SHP77 (cell line): ENCODE measurements around the gene TOX3.
A peak's percentile ranks its signal among the peaks of the same experiment; 100 is the strongest.

Source experiments
- DNase-seq, 2 experiments: peaks; one replicate each; lab custom pipeline; 2025; lab: John Stamatoyannopoulos, UW

The TOX3 gene

DNA sequence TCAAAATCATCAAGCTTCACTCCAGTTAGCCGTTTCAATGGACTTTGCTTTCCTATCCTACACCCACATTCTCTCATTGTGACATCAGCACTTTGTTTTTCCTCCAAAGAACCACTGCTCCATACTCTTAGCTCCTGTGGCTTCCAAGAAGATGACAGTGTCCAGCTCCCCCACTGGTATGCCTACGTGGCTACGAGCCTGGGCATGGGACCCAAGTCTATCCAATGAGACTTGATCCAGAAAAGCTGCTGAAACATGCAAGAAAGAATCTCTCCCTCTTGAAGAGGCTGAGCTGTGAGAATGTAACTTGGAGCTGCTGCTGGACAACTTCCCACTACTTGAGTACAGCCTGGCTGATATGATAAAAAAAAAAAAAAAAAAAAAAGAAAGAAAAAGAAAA, 9.4 kb downstream of the TOX3 start:
- DNase-seq, result no peak

DNA sequence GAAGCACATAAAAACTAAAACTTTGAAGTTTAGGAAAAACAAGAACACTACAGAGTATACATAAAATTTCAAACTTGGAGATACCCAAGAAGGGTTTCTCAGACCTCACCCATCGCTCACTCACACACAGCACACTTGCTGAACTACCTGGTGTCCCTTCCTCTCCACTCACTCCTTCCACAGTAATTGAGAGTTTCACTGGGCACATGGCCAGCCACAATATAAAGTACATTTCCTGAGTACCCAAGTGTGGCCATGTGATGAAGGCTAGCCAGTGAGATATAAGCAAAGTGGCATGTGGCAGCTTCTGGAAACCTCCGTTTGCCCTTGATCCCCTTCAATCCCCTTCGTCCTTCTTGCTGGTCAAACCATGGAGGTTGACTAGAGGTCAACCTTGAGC, 11.9 kb downstream of the TOX3 start:
- peak in 1 of 2 experiments; percentile 18 for DNase-seq

DNA sequence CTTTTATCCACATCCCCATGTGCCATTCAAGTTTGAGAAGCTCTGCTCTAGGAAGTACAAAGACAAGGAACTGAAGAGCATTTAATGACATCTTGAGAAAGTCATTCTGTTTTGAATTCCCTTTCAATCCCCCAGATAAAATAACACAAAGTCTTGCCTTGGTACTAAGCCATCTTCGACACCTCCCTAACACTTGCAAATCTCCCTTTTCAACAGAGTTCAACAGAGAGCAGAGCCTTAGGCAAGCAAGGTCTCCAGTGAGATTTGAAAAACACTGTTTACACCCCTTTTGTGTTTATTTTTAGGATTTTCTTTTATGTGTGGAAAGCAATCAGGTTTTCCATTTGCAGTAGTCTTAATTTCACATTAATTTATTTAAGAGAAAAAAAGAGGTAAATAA, 13.6 kb downstream of the TOX3 start:
- no peak for DNase-seq

DNA sequence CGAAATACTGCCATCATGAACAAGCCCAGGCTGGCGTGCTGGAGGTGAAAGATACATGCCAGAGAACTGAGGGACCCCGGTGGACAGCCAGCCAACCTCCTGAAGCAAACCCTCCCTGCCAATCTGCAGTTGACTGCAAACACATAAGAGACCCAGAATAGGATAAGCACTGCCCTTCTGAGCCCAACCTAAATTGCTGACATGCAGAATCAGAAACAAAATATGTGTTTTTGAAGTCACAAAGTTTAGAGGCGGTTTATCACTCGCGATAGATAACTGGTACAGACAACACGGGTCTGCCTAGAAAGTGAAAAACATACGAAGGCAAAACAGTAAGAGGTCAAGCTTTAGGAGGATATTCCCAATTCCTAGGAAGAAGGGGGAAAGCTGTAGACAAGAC, 14.6 kb downstream of the TOX3 start:
- no peak for DNase-seq

DNA sequence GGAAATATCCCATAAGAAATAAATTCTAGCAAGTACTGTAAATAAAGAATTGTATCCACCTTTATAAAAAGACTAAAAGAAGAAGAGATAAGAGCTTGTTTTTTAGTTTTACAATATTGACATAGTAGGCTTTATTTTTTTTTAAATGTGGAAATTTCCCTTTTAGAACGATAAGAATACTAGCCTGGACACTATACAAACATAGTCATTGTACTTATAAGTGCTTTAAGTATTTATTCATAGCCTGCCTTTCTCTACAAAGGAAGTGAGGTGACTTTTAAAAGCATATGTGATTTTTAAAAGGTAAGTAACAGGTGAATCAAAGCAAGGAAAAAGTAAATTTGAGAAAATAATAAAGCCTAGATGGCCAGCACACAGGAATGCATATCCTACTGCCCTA, 17.7 kb downstream of the TOX3 start:
- no peak for DNase-seq

DNA sequence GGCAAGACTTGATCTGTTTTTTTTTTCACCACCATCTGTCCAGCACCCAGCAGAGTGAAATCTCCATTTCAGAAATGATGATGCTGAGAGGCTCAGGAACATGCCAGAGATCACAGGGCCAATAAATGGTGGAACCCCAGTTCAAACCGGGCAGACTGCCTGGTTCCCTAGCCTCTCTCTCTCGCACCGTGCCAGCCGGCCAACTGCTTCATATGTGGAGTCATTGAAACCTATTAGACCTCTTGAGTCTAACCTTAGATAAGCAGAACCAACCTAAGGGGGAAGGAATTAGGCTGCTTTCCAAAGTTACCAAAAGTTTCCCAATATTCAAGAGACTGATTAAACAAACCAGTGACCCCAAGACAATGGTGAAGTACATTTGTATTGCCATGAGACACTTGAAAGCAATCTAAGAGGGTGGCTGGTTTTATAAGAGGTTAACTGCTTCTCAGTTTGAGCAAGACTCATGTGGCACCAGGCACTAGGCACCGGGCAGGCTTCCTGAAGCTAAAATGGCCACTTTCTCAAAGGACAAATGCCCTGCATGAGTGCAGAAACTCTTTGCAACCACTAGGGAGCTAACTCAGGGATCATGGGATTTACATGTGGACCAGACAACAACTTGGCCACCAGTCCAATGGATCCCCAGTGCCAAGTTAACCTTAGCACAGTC, 18.4 kb downstream of the TOX3 start:
- no peak for DNase-seq

DNA sequence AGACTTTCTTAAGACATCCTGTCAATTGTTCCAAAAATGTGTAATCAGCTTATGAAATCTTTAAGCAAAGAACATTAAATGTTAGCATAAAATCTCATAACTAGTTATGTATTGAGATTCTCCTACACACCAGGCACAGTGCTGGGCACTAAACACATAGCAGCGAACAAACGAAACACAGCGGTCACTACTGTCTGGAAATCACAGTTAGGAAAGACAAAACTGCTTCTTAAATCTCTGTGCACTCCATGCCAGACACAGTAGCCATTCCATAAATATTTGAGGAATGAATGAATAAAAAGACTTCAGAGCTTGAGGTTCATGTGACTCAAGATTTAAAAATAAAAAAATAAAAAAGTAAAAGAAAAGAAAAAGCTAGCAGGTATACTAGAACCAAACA, 20.1 kb downstream of the TOX3 start:
- no peak for DNase-seq

DNA sequence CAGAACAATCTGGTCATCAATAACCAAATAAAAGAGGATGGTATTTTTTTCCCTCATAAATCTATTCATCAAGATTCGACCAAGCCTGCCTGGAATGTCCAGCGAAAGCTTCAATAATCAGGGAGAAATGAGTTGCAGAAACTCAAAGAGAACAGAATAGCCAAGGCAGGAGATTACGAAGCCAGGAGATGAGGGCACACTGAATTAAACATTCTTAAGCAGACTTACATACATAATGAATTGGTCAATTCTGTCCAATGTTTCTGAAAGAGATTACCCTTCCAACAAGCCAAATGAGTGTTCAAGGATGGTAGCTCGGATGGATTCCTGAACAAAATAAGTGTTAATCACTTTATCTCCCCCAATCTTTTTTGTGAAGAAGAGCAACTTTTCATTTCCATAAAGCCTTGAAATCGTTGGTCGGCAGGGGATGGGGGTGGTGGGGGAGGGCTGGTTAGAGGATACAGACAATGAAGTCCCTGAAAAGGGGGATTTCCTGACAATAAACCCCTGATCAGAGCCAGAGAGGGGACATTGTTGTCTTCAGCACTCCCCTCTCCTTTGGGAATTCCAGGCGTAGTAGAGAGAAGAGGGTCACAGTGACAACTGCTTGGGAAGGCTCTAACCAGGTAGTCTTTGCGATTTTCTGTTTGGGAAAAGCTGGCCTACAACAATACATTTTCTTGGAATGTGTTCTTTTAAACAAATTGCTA, 20.7 kb downstream of the TOX3 start:
- DNase-seq, result no peak

DNA sequence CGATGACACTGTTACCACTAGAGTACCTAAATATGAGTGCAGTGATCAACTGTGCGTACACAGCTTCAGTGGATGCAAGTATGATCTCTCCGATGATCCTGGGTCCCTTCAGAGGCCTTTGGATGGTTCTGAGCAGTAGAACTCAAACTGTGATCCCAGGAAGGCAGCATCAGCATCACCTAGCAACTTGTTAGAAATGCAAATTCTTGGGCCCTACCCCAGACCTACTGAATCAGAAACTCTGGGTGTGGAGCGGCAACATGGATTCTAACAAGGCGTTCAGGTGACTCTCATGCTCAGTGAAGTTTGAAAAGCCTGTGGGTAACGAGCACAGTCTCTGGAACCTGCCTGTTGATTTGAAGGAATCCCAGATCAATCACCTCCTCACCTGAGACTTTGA, 25.4 kb downstream of the TOX3 start:
- no peak for DNase-seq

DNA sequence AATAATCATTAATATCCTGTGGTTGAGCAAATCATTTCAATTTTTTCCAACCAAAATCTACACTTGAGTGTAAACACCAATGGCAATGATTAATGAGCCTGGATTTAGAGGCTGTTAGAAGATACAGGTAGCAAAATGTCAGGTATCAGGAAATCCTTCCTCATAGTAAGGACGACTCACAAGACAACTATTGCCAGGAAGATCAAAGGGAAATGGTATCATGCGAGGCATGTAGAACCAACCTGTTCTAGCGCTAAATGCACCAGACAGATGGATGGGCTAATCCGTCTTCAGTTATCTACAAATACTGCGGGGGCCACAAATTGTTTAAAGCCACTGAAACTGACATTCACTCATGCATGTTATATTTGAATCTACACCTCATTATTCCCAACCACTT, 28.1 kb downstream of the TOX3 start:
- no peak for DNase-seq

DNA sequence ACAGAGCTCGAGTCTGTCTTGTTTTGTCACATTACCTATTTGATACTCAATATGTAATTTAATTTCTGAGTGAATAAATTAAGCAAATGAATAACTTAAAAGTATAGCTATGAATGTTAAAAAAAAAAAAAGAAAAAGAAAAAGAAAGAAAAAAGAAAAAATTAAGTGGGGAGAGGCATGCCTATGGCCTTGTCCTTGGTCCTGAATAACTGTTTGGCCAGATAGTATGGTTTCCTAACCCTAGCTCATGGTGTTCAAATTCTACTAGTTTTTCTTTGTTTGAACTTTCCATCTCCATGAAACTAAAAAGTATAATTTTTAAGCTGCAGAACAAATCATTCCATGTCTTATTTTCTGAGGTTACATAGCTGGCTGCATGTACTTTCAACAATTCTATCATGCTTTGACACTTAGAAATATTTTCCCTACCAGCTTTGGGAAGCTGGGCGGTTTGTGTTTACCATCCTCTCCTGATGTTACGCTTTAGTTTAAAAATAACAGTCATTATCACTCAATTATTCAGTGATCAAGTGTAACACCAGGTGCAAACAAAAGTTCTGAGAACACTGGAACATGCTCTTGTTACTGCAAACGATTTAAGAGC, 31.8 kb downstream of the TOX3 start:
- DNase-seq, result peak in 1 of 2 experiments; percentile 17

DNA sequence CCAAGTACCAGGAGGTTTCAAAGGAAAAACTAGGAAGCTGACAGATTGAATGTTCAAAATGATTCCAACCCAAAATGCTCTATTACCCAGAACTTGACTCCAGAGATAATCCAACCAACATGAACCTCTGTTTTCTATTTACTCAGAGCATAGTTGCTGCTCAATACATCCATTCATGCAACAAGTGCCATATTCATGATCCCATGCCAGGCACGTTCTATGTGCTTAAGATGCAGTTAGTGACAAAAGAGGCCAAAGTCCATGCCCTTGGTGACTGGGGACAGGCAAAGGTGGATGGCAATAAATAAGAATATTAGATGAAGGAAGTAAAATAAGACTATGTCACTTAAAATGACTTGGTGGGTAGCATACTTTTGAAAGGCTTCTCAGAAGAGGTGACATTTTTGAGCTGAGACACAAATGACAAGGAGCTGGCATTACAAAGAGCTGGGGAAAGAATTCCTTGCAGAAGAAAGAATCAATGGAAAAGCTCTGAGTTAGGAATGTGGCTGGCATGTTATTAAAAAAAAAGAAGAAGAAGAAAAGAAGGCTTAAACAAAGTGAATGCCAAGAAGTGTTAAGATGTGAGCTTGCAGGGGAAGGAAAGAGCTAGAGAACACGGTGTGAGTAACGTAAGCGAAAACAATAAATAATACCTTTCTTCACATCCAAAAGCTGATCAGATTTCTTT, 34.5 kb downstream of the TOX3 start:
- no peak for DNase-seq

DNA sequence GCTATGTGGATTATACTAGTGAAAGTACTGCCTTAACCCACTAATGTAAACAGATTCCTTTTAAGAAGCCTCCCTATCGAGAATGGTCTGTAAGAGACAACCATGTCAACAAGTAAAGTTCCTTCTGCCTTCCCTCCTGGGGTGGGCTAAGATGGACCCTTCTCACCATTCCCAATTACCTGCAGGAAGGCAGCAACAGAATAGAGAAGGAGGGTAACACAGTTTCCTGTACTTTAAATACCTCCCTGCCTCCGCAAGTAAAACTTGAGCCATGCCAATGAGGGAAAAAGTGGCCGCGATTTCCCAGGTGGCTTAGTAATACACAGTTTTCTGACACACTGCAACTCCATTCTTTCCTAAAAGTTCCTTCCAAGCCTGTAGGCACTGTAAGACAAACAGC, 45.2 kb downstream of the TOX3 start:
- DNase-seq, result no peak

DNA sequence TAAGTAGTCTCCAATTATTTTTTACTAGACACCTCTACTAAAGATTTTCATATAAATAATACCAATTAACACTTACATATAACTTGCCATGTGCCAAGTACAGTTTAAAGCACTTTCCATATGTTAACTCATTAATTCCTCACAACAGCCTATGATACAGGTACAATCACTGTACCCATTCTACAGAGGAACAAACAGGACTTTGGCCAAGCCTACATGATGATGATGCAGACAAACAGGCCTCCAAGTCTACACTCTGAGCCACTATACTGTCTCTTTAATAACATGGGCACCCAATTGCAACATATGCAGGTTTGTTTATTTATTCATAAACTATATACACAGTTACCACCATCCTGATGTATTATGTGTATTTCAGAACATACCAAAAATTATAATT, 46.0 kb downstream of the TOX3 start:
- DNase-seq, result no peak

DNA sequence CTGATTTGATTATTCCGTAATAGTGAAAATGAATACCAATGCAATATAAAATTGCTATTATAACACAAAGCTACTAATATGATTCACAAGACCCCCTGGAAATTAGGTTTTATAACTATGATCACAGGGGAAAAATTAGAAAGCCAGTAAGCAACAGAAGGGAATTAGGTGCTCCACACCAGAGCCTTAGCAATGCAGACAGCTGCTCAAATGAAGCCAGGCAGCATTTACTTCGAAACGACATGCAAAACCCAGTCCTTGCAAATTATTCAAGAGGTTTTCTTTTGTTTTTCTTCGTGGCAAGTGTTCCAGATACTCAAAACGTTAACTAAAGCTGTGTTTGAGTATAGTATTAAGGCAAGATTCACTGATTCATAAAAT, 47.9 kb downstream of the TOX3 start:
- no peak for DNase-seq

DNA sequence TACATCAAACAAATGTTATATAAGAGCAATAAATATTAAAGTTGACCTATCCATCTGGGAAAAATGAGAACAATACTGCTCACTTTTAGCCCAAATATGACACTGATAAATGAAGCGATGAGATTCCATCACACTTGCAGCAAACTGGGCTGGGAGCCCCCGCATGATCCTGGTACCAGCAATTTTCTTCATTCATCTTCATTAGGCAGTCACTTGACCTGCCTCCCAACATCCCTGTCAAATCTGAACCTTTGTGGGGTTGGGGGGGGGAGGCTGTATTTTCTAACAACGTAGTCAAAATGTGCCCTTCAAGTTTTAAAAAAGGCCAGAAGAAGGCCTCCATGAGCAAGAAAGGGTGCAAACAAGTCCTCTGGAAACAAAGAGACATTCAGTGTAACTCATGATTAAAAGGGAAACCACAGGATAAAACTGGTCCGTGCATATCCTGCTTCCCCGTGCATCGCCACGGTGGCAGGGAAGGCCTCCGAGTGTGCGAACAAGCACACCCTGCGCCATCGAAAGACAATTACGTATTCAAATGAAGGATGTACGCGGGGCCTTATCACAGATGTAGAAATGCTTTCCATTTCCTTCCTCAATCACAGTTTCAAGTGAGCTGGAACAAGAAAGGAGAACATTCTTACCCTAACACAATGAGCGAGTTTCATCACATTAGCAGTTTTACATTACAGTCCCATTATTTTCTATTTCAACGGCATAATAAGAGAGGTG, 48.4 kb downstream of the TOX3 start:
- peak in 1 of 2 experiments; percentile 6 for DNase-seq

DNA sequence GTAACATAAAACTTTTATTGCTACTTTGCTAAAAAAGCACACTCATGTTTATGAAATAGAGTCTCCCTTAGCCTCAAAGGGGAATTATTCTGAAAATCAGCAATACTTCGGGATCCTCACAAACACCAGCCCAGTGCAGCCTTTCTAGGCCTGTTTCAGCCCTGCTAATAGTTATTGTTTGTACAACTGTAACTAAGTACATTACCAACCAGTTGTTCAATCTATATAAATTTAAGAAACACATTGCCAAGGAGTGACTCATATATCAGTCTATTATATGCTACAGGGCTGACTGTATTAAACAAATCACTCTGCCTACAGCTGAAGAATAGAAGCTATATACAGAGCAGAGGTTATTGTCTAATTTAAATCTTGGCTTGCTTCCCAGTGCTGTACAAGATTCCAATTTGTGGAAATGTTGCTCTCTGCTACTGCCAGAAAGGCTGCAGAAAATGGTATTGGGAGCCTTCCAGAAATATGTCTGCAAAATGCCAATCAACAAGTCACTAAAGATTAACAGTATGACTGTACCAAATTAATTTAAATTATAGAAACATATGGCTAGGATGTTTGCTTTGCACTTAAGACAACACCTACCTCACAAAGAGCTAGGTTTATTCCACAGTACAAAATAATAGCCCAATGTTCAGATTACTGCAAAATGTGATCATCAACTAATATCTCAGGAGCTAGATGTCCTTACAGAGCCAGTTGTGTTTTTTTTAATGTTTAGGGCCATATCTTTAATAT, 49.7 kb downstream of the TOX3 start:
- peak; percentile 80 to 84 for DNase-seq

DNA sequence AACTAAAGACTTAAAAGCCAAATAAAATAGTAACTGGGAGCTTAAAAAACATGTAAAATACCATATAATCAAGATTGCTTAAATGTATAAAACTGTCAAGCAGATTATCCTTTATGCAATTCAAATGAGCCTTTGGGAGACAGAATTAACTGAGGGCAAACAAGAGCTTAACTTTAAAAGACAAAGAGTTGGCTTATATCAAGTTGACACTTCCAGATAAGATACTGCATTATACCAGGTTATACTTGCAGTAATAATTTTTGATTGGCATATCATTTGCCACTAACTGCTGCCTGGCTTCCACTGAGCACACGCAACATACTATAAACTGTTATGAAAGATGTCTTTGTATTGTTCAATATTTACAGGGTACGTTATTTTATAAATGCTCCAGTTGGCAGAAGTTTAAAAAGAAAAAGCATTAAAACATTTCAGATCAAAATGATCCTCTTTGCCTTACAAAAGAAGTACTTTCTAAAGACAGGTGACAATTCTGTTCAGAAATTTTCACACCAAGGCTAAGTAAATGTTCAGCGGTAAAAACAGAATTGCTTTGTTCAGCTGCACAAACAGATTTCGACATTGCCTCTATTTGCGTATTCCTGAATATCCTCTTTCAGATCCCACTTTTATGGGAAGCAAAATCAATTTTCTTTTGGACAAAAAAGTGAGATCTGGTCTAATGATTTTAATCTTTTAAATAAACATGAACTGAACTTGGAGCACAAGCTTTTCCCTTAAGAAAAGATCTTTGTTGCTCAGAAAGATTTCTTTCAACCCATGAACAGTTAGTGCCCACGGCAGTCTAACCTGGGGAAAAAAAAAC, 50.7 kb downstream of the TOX3 start:
- DNase-seq, result peak; percentile 79 to 85

DNA sequence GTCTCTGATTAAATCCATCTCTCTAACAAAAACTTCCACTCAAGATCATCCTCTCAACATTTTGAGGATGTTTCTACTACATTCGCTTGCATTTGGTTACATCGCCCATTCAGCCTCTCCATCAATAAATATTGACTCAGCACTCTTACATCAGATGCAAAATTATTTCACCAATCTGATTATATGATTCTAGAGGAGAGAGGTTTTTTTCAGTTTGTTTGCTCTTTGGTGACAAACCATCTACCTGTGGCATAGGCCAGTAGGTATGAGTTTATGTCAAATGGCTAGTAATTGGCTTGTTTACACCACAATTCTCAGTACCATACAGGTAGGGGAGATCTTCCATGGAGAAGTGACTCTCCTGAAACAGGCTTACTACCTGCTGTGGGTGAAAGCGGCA, 52.3 kb downstream of the TOX3 start:
- no peak for DNase-seq

DNA sequence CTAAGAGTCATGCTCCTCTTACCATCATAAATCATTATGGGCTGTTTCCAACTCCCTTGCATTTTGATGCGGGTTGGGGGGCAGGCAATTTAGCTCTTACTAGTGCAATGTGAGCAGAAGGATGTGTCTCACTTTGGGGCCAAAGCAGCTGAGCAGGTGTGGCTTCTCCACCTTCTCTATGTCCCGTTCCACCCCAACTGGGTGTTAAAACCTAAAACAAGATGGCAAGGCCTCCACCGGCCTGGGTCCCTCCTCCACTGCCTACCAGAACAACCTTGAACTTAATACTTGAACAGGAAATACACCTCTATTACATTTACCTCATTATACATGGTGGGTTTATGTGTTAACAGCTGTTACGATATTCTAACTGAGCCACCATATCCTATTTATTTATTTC, 52.8 kb downstream of the TOX3 start:
- no peak for DNase-seq
